Mesendoderm (in vitro differentiated cells): ENCODE results near the gene GULP1.
A peak's percentile ranks its signal among the peaks of the same experiment; 100 is the strongest.

ENCODE experiments used
- DNase-seq: peaks from one replicate; pipeline ENCODE4 v3.0.0; 2013
- H2AK5ac ChIP-seq: 2 replicates; pipeline ENCODE4 v1.6.1; 2013; ENCODE audit warnings: low read length, inconsistent platforms
- H2BK120ac ChIP-seq: 2 replicates; pipeline ENCODE4 v1.6.1; 2013; ENCODE audit warnings: low read depth, mild to moderate bottlenecking, low read length, moderate library complexity, mixed read lengths
- H2BK15ac ChIP-seq: replicated peaks from 2 replicates; pipeline ENCODE4 v1.6.1; 2013; ENCODE audit warnings: low read depth, mild to moderate bottlenecking, moderate library complexity
- H2BK5ac ChIP-seq: 2 replicates; pipeline ENCODE4 v1.6.1; 2013; ENCODE audit warnings: low read length, inconsistent platforms
- H3K18ac ChIP-seq: 2 replicates; pipeline ENCODE4 v1.6.1; 2013; ENCODE audit warnings: mild to moderate bottlenecking, low read length, mixed read lengths
- H3K23ac ChIP-seq: one replicate; pipeline ENCODE4 v1.6.1; 2013; ENCODE audit warnings: low read length
- H3K27ac ChIP-seq: 2 replicates; pipeline ENCODE4 v1.5.1; 2013; ENCODE audit warnings: low read depth, mild to moderate bottlenecking, inconsistent platforms, low read length, moderate library complexity
- H3K27me3 ChIP-seq: 2 replicates; pipeline ENCODE4 v1.6.1; 2013; ENCODE audit warnings: low read length, control low read depth, mild to moderate bottlenecking, inconsistent platforms; ENCODE audit not compliant: insufficient read depth, poor library complexity
- H3K36me3 ChIP-seq: 2 replicates; pipeline ENCODE4 v1.6.1; 2013; ENCODE audit warnings: low read length, inconsistent platforms; ENCODE audit not compliant: control insufficient read depth, insufficient read depth
- H3K4ac ChIP-seq: one replicate; pipeline ENCODE4 v1.6.1; 2013; ENCODE audit warnings: low read depth, mild to moderate bottlenecking, low read length, moderate library complexity
- H3K4me1 ChIP-seq: 2 replicates; pipeline ENCODE4 v1.6.1; 2013; ENCODE audit warnings: low read depth, low read length, inconsistent platforms; ENCODE audit not compliant: control insufficient read depth
- H3K4me2 ChIP-seq: 2 replicates; pipeline ENCODE4 v1.6.1; 2013; ENCODE audit warnings: low read length
- H3K4me3 ChIP-seq: 2 replicates; pipeline ENCODE4 v1.5.1; 2013; ENCODE audit warnings: mild to moderate bottlenecking, low read length
- H3K56ac ChIP-seq: one replicate; pipeline ENCODE4 v1.6.1; 2013; ENCODE audit warnings: low read length
- H3K79me1 ChIP-seq: 2 replicates; pipeline ENCODE4 v1.6.1; 2013; ENCODE audit warnings: low read length, inconsistent platforms
- H3K79me2 ChIP-seq: 2 replicates; pipeline ENCODE4 v1.6.1; 2013; ENCODE audit warnings: mild to moderate bottlenecking, low read length; ENCODE audit not compliant: control insufficient read depth, insufficient read depth
- H3K9ac ChIP-seq: 2 replicates; pipeline ENCODE4 v1.6.1; 2013; ENCODE audit warnings: low read length, inconsistent platforms
- H4K5ac ChIP-seq: one replicate; pipeline ENCODE4 v1.6.1; 2013; ENCODE audit warnings: low read length
- H4K8ac ChIP-seq: one replicate; pipeline ENCODE4 v1.6.1; 2013; ENCODE audit warnings: low read depth, mild to moderate bottlenecking, control low read depth, low read length, moderate library complexity
- WGBS: extraction: QIAGEN DNeasy Blood & Tissue Kit; methylation state at CpG from one replicate; pipeline ENCODE4 v1.1.7; 2013; ENCODE audit warnings: low lambda C conversion rate, missing lambda C conversion rate; ENCODE audit not compliant: insufficient coverage; ENCODE audit errors: extremely low coverage; 5-methylcytosine and 5-hydroxymethylcytosine counted together

The GULP1 gene

GRCh38 chr2:188609321-188610049 lies 317.8 kb downstream of the GULP1 start:
- DNase-seq: no peak
- Histone ChIP-seq H3K27me3 (no peaks in the 10 kb centered on the region), H3K4me3 (no peak overlapping the region), H3K4me1 (no peaks in the 10 kb centered on the region), H3K56ac (no peak overlapping the region), H2BK15ac (no peak overlapping the region), H4K5ac (no peak overlapping the region), H3K23ac (no peak overlapping the region), H3K79me1 (no peaks in the 10 kb centered on the region), H2AK5ac (no peak overlapping the region), H3K9ac (no peak overlapping the region), H2BK5ac (no peak overlapping the region), H3K79me2 (no peaks in the 10 kb centered on the region), H3K36me3 (no peaks in the 10 kb centered on the region), H2BK120ac (no peak overlapping the region), H3K18ac (no peak overlapping the region), H3K4ac (no peak overlapping the region), H4K8ac (no peak overlapping the region), H3K4me2 (no peak overlapping the region), H3K27ac (no peak overlapping the region)
- WGBS: no CpG with 5 or more reads among the region's 1 CpG

- no peak overlapping the region for H4K8ac ChIP-seq
- H3K18ac ChIP-seq: no peak overlapping the region
- no peak overlapping the region for H2BK5ac ChIP-seq
- no peaks in the 10 kb centered on the region for H3K27me3 ChIP-seq
- H3K4me3 ChIP-seq: no peak overlapping the region
- H3K27ac ChIP-seq: no peak overlapping the region
- H3K36me3 ChIP-seq: no peaks in the 10 kb centered on the region
- no peak overlapping the region for H4K5ac ChIP-seq
- H3K56ac ChIP-seq: no peak overlapping the region
- no peak overlapping the region for H3K4me2 ChIP-seq
- no peak overlapping the region for H2AK5ac ChIP-seq
- H3K23ac ChIP-seq: no peak overlapping the region
- H3K79me1 ChIP-seq: no peaks in the 10 kb centered on the region
- DNase-seq: no peak
- H3K4me1 ChIP-seq: no peaks in the 10 kb centered on the region
- H3K9ac ChIP-seq: no peak overlapping the region
- WGBS: no CpG with 5 or more reads among the region's 2 CpGs
- H3K79me2 ChIP-seq: no peaks in the 10 kb centered on the region
- no peak overlapping the region for H2BK120ac ChIP-seq
- H3K4ac ChIP-seq: no peak overlapping the region
- no peak overlapping the region for H2BK15ac ChIP-seq
These were observed 318.4 kb downstream of the GULP1 start for GRCh38 chr2:188610050-188610444.

- no peak overlapping the region for H3K56ac ChIP-seq
- H2AK5ac ChIP-seq: no peak overlapping the region
- H3K4me1 ChIP-seq: no peaks in the 10 kb centered on the region
- H2BK15ac ChIP-seq: no peak overlapping the region
- WGBS: no CpG with 5 or more reads among the region's 2 CpGs
- H3K9ac ChIP-seq: no peak overlapping the region
- no peaks in the 10 kb centered on the region for H3K27me3 ChIP-seq
- H3K18ac ChIP-seq: no peak overlapping the region
- no peaks in the 10 kb centered on the region for H3K79me2 ChIP-seq
- no peak overlapping the region for H4K5ac ChIP-seq
- H3K4ac ChIP-seq: no peak overlapping the region
- no peak overlapping the region for H2BK5ac ChIP-seq
- DNase-seq: peak; percentile 35
- no peak overlapping the region for H3K4me2 ChIP-seq
- H3K23ac ChIP-seq: no peak overlapping the region
- H3K27ac ChIP-seq: no peak overlapping the region
- no peak overlapping the region for H4K8ac ChIP-seq
- H3K79me1 ChIP-seq: no peaks in the 10 kb centered on the region
- H3K36me3 ChIP-seq: no peaks in the 10 kb centered on the region
- H3K4me3 ChIP-seq: no peak overlapping the region
- no peak overlapping the region for H2BK120ac ChIP-seq
These were observed 319.2 kb downstream of the GULP1 start for GRCh38 chr2:188610827-188611226.

GRCh38 chr2:188619146-188619545 lies 327.5 kb downstream of the GULP1 start:
- H3K4me1 ChIP-seq: no peaks in the 10 kb centered on the region
- DNase-seq: no peak
- H3K79me1 ChIP-seq: no peaks in the 10 kb centered on the region
- H2AK5ac ChIP-seq: no peak overlapping the region
- H3K4me2 ChIP-seq: no peak overlapping the region
- H3K4ac ChIP-seq: no peak overlapping the region
- no peak overlapping the region for H2BK15ac ChIP-seq
- no peaks in the 10 kb centered on the region for H3K36me3 ChIP-seq
- H4K8ac ChIP-seq: no peak overlapping the region
- H2BK120ac ChIP-seq: no peak overlapping the region
- no peak overlapping the region for H2BK5ac ChIP-seq
- WGBS: no CpG with 5 or more reads among the region's 4 CpGs
- H3K4me3 ChIP-seq: no peak overlapping the region
- no peak overlapping the region for H3K18ac ChIP-seq
- H3K56ac ChIP-seq: no peak overlapping the region
- H4K5ac ChIP-seq: no peak overlapping the region
- no peak overlapping the region for H3K9ac ChIP-seq
- H3K23ac ChIP-seq: no peak overlapping the region
- H3K27me3 ChIP-seq: no peaks in the 10 kb centered on the region
- H3K27ac ChIP-seq: no peak overlapping the region
- no peaks in the 10 kb centered on the region for H3K79me2 ChIP-seq

- Histone ChIP-seq H3K4me2 (no peak overlapping the region), H3K4ac (no peak overlapping the region), H3K79me1 (no peaks in the 10 kb centered on the region), H3K9ac (no peak overlapping the region), H2BK5ac (no peak overlapping the region), H3K79me2 (no peaks in the 10 kb centered on the region), H3K27ac (no peak overlapping the region), H3K36me3 (no peaks in the 10 kb centered on the region), H3K4me3 (no peak overlapping the region), H4K8ac (no peak overlapping the region), H3K4me1 (no peaks in the 10 kb centered on the region), H2BK15ac (no peak overlapping the region), H2BK120ac (no peak overlapping the region), H2AK5ac (no peak overlapping the region), H3K18ac (no peak overlapping the region), H4K5ac (no peak overlapping the region), H3K27me3 (no peaks in the 10 kb centered on the region), H3K56ac (no peak overlapping the region), H3K23ac (no peak overlapping the region)
- no CpG with 5 or more reads among the region's 3 CpGs for WGBS
- no peak for DNase-seq
These were observed 329.2 kb downstream of the GULP1 start for GRCh38 chr2:188620916-188621315.
